Hepatocyte (in vitro differentiated cells): ENCODE results near the gene RASSF6. TPM values are rescaled to one million over a fixed set of nuclear protein-coding genes. Genes with fewer than 3 reads are reported as not detected.

Source experiments
- DNase-seq: peaks from one replicate; pipeline ENCODE4 v3.0.0-alpha.2; 2016; ENCODE audit warnings: low spot score
- H2AFZ ChIP-seq: fragments of 200-600 bp; sonication (generic); 2 replicates; pipeline ENCODE4 v1.6.0; 2016; ENCODE audit warnings: antibody characterized with exemption, mild to moderate bottlenecking
- H3K27ac ChIP-seq: fragments of 200-600 bp; sonication (generic); 2 replicates; pipeline ENCODE4 v1.5.1; 2016; ENCODE audit warnings: mild to moderate bottlenecking
- H3K27me3 ChIP-seq: fragments of 200-600 bp; sonication (generic); 2 replicates; pipeline ENCODE4 v1.6.1; 2016
- H3K36me3 ChIP-seq: fragments of 200-600 bp; sonication (generic); replicated peaks from 2 replicates; pipeline ENCODE4 v1.5.1; 2016; ENCODE audit warnings: low read depth; ENCODE audit not compliant: insufficient read depth
- H3K4me1 ChIP-seq: fragments of 200-600 bp; sonication (generic); 2 replicates; pipeline ENCODE4 v1.5.1; 2016; ENCODE audit warnings: mild to moderate bottlenecking, moderate library complexity; ENCODE audit not compliant: insufficient read depth
- H3K4me2 ChIP-seq: fragments of 200-600 bp; sonication (generic); 2 replicates; pipeline ENCODE4 v1.6.0; 2016
- H3K4me3 ChIP-seq: fragments of 200-600 bp; sonication (generic); 2 replicates; pipeline ENCODE4 v1.5.1; 2016; ENCODE audit warnings: mild to moderate bottlenecking
- H3K79me2 ChIP-seq: fragments of 200-600 bp; sonication (generic); 2 replicates; pipeline ENCODE4 v1.6.0; 2017; ENCODE audit warnings: mild to moderate bottlenecking
- H3K9me2 ChIP-seq: fragments of 200-600 bp; sonication (generic); replicated peaks from 2 replicates; pipeline ENCODE4 v1.6.0; 2017; ENCODE audit warnings: mild to moderate bottlenecking; ENCODE audit not compliant: insufficient read depth
- H3K9me3 ChIP-seq: fragments of 200-600 bp; sonication (generic); 2 replicates; pipeline ENCODE4 v1.5.1; 2016; ENCODE audit warnings: low read depth, mild to moderate bottlenecking
- H4K20me1 ChIP-seq: fragments of 200-600 bp; sonication (generic); 2 replicates; pipeline ENCODE4 v1.6.0; 2016; ENCODE audit warnings: mild to moderate bottlenecking; ENCODE audit not compliant: insufficient read depth, poor library complexity, severe bottlenecking
- EZH2 ChIP-seq: fragments of 200-600 bp; sonication (generic); IDR thresholded peaks from 2 replicates; pipeline ENCODE4 v1.6.1; 2016; ENCODE audit warnings: antibody characterized with exemption, mild to moderate bottlenecking, borderline replicate concordance
- EZH2phosphoT487 ChIP-seq: fragments of 200-600 bp; sonication (generic); IDR thresholded peaks from one replicate; pipeline ENCODE4 v1.6.1; 2018; ENCODE audit warnings: antibody characterized with exemption, mild to moderate bottlenecking, low read depth, moderate library complexity; ENCODE audit not compliant: unreplicated experiment, severe bottlenecking
- WGBS: methylation state at CpG from one replicate; pipeline ENCODE4 v1.1.6; 2016; ENCODE audit warnings: low lambda C conversion rate; ENCODE audit errors: missing lambda C conversion rate; 5-methylcytosine and 5-hydroxymethylcytosine counted together
- polyA plus RNA-seq: library from polyadenylated mRNA; unstranded; fragments of >200 nt; fragmentation: Nextera tagmentation; extraction: Ambion mirVana; gene quantifications from 2 replicates; pipeline ENCODE4 v1.2.1, GENCODE V29; 2016
- small RNA-seq: library from RNA; depleted of rRNA; stranded (forward); fragments of <200 nt; gene quantifications from one replicate; pipeline ENCODE3, GENCODE V24; 2014
- total RNA-seq: library from RNA; depleted of rRNA; stranded (reverse); fragments of >200 nt; gene quantifications from 2 replicates; pipeline ENCODE4 v1.2.3, GENCODE V29; 2014
- TF ChIP-seq, protein P1 (sequence below): fragments of 200-600 bp; sonication (generic); IDR thresholded peaks from 2 replicates; pipeline ENCODE4 v1.5.1; 2016; ENCODE audit warnings: antibody characterized with exemption, mild to moderate bottlenecking; ENCODE audit not compliant: poor library complexity

The RASSF6 gene
- total and polyA plus RNA-seq, 2 experiments from 2014 or later = 2.1 to 6.5 TPM

DNA sequence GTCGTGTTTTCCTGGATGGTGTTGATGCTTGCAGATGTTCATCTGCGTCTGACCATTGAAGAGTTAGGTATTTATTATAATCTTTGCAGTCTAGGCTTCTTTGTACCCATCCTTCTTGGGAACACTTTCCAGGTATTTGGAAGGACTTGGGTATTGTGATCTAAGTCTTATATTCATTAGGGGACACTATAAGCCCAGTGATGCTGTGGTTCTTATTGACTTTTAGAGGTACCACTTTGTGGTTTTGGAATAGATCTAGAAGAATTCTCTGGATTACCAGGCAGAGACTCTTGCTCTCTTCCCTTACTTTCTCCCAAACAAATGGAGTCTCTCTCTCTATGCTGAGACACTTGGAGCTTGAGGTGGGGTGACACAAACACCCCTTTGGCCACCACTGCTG is 97.1 kb downstream of the RASSF6 start:
- 86% methylated on average over 2 of the region's 2 CpGs for WGBS
- Histone ChIP-seq H3K4me2 (no peak overlapping the region), H3K9me2 (no peaks in the 10 kb centered on the region), H4K20me1 (no peaks in the 10 kb centered on the region), H3K9me3 (no peaks in the 10 kb centered on the region), H3K4me3 (no peak overlapping the region), H2AFZ (no peak overlapping the region), H3K27ac (no peak overlapping the region), H3K27me3 (no peaks in the 10 kb centered on the region), H3K36me3 (no peaks in the 10 kb centered on the region), H3K4me1 (no peaks in the 10 kb centered on the region), H3K79me2 (no peaks in the 10 kb centered on the region)
- TF ChIP-seq EZH2 (no peak), EZH2phosphoT487 (no peak)
- TF ChIP-seq, protein P1, sequence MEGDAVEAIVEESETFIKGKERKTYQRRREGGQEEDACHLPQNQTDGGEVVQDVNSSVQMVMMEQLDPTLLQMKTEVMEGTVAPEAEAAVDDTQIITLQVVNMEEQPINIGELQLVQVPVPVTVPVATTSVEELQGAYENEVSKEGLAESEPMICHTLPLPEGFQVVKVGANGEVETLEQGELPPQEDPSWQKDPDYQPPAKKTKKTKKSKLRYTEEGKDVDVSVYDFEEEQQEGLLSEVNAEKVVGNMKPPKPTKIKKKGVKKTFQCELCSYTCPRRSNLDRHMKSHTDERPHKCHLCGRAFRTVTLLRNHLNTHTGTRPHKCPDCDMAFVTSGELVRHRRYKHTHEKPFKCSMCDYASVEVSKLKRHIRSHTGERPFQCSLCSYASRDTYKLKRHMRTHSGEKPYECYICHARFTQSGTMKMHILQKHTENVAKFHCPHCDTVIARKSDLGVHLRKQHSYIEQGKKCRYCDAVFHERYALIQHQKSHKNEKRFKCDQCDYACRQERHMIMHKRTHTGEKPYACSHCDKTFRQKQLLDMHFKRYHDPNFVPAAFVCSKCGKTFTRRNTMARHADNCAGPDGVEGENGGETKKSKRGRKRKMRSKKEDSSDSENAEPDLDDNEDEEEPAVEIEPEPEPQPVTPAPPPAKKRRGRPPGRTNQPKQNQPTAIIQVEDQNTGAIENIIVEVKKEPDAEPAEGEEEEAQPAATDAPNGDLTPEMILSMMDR = no peak
- DNase-seq = no peak

Small RNA genes lying within 50 kb of the gene (small RNA-seq; reads per million reads assigned to genes)
- gene AC074250.1 = not detected

Other genes starting within 250 kb of the RASSF6 start
- gene ALB, start 216.1 kb downstream of the RASSF6 start, total RNA-seq = 25,578 and 26,686 TPM in 2 replicates
- 7,370 and 11,384 TPM in 2 replicates for gene ALB, start 216.1 kb downstream of the RASSF6 start, polyA plus RNA-seq
- gene AFP, start 184.2 kb downstream of the RASSF6 start, total RNA-seq = 23,697 and 25,243 TPM in 2 replicates
- 11,518 and 15,250 TPM in 2 replicates for gene AFP, start 184.2 kb downstream of the RASSF6 start, polyA plus RNA-seq
- 70.0 and 78.4 TPM in 2 replicates for gene AFM, start 138.7 kb downstream of the RASSF6 start, total RNA-seq
- 34.8 and 52.7 TPM in 2 replicates for gene AFM, start 138.7 kb downstream of the RASSF6 start, polyA plus RNA-seq
- 32.5 and 43.9 TPM in 2 replicates for gene CXCL8, start 120.1 kb upstream of the RASSF6 start, total RNA-seq
- gene CXCL8, start 120.1 kb upstream of the RASSF6 start, polyA plus RNA-seq = 21.6 and 35.0 TPM in 2 replicates
- 6.0 and 7.5 TPM in 2 replicates for gene CXCL6, start 216.2 kb upstream of the RASSF6 start, total RNA-seq
- gene CXCL6, start 216.2 kb upstream of the RASSF6 start, polyA plus RNA-seq = 3.7 and 4.4 TPM in 2 replicates
- gene PF4V1, start 232.9 kb upstream of the RASSF6 start, total RNA-seq = not detected in 2 replicates
- not detected in 2 replicates for gene PF4V1, start 232.9 kb upstream of the RASSF6 start, polyA plus RNA-seq
- 8.3 and 9.6 TPM in 2 replicates for gene CXCL1, start 249.0 kb upstream of the RASSF6 start, total RNA-seq
- 28.8 and 33.5 TPM in 2 replicates for gene CXCL1, start 249.0 kb upstream of the RASSF6 start, polyA plus RNA-seq